ENCODE measurements around the gene CNTN1. TPM values are rescaled to one million over a fixed set of nuclear protein-coding genes. Genes with fewer than 3 reads are reported as not detected.

Gene CNTN1
- total RNA-seq, result 1.7 and 2.0 TPM in 2 replicates

DNA sequence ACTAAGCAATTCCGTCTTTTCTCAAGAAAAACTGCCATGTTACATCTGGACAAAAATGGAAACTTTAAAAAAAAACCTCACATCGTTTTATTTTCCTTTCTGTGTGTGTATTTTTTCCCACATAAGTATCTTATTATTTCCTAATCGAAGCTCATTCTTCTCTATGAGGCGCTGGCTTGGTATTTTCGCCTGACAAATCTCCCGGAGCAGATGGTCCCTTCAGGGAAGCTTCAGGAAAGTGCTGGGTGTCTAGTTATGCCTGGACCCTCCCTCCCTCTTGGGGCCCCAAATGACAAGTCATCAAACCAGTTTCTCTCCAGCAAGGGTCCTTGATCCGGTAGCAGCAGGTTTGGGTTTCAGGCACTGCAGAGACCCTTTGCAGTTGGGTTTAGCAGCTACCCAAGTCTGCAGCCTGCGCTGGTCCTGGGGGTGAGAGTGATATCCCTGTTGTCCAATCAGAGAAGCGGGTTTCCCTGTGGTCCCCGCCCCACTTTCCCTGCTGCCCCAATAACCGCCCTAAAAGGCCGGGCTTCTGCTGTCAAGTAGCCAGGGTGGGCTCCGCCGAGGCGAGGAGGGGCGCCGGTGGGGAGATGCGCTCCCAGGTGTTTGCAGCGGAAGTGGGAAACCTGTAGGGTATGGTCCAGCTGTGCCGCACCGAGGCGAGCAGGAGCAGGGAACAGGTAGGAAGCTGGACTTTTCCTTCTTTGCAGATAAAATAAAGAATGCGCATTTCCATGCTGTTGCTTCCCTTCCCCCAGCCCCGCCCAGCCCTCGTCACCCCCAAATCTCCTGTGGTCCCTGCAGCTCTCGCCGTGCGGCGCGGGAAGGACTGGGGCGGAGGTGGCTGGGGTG, at the start of gene CNTN1:
CNTN1 (plus strand) TSS at position 527 of the 852 bp plus-strand sequence.

All from regular cardiac myocyte (primary cell).